ENCODE data around the gene SLCO4A1.

GRCh38 chr20:62618611-62619529 lies 23.4 kb upstream of the SLCO4A1 start:
- TF ChIP-seq, protein P1, sequence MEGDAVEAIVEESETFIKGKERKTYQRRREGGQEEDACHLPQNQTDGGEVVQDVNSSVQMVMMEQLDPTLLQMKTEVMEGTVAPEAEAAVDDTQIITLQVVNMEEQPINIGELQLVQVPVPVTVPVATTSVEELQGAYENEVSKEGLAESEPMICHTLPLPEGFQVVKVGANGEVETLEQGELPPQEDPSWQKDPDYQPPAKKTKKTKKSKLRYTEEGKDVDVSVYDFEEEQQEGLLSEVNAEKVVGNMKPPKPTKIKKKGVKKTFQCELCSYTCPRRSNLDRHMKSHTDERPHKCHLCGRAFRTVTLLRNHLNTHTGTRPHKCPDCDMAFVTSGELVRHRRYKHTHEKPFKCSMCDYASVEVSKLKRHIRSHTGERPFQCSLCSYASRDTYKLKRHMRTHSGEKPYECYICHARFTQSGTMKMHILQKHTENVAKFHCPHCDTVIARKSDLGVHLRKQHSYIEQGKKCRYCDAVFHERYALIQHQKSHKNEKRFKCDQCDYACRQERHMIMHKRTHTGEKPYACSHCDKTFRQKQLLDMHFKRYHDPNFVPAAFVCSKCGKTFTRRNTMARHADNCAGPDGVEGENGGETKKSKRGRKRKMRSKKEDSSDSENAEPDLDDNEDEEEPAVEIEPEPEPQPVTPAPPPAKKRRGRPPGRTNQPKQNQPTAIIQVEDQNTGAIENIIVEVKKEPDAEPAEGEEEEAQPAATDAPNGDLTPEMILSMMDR (IDR thresholded peaks at IDR 0.05), result no peak
- TF ChIP-seq EZH2 (IDR thresholded peaks at IDR 0.05; ENCODE audit: borderline replicate concordance, insufficient read depth, low read depth, low read length, poor library complexity, severe bottlenecking), result no peak

Measured in B cell (primary cell).